ENCODE data around the gene SPON1.
"Not testable (repeated sequence)": the region's sequence is repeated elsewhere in the genome, so short reads cannot be mapped to it uniquely, and the experiment has no call there.

GRCh38 chr11:14035526-14035925 lies 73.0 kb downstream of the SPON1 start:
- not testable (repeated sequence) for TF ChIP-seq TCF12 (IDR thresholded peaks at IDR 0.05; ENCODE audit: low read depth, low read length); ZNF274 (IDR thresholded peaks at IDR 0.05; ENCODE audit: borderline replicate concordance, extremely low read depth, low read length); JUN (IDR thresholded peaks at IDR 0.05; ENCODE audit: low read depth, low read length); KDM1A (IDR thresholded peaks at IDR 0.05; ENCODE audit: borderline replicate concordance, low read length); CTCF (IDR thresholded peaks at IDR 0.05; ENCODE audit: control extremely low read depth in 1 of 3, insufficient read depth in 1 of 3, low read depth in 1 of 3, low read length in 3 of 3); POLR2A (IDR thresholded peaks at IDR 0.05; ENCODE audit: control extremely low read depth in 1 of 2, low read depth in 2 of 2, low read length in 2 of 2); RAD21 (IDR thresholded peaks at IDR 0.05 in 1 of 2, conservative IDR thresholded peaks at IDR 0.05 in 1 of 2; ENCODE audit: low read depth in 2 of 2, low read length in 2 of 2); KDM5A (IDR thresholded peaks at IDR 0.05; ENCODE audit: low read length); USF2 (IDR thresholded peaks at IDR 0.05; ENCODE audit: low read length); YY1 (IDR thresholded peaks at IDR 0.05; ENCODE audit: low read depth, low read length); POLR2AphosphoS5 (IDR thresholded peaks at IDR 0.05; ENCODE audit: low read depth, low read length)
